ENCODE data around the gene TUFT1. TPM values are rescaled to one million over a fixed set of nuclear protein-coding genes. Genes with fewer than 3 reads are reported as not detected.

Gene TUFT1
- total and polyA plus RNA-seq, 2 of the 4 experiments (the other 2 are of a cell fraction) = 21.2 to 30.3 TPM

DNA sequence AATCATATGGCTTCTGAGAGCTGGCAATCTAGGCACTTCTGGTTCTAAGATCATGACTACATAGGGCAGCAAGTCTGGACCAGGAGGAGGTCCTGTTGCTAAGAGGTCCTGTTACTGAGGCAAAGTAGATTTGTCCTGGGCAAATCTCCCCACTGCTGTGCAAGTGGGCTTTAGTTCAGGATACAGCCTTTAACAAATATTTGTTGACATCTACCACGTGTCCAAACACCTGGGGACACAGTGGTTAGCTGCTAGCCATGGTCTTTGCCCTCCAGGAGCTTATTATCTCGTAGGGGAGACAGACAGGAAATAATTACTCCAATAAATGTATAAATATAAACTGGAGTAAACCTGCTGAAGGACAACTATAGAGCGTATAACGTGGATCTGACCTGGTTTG lies 25.7 kb upstream of the TUFT1 start:
- Histone ChIP-seq H2AK9ac (replicated peaks; ENCODE audit: low read depth, low read length, poor library complexity) (no peak overlapping the region), H3K4me1 (ENCODE audit: control insufficient read depth, insufficient read depth, low read length) (peaks cover 4% of the 10 kb centered on the region), H3K14ac (replicated peaks; ENCODE audit: low read depth, low read length) (no peak overlapping the region), H3K79me1 (ENCODE audit: low read depth in 1 of 2, low read length in 2 of 2) (no peaks in the 10 kb centered on the region), H2AK5ac (ENCODE audit: low read depth, low read length) (no peak overlapping the region), H4K8ac (ENCODE audit: low read depth in 2 of 2, low read length in 2 of 2) (no peak overlapping the region), H3K18ac (ENCODE audit: low read depth, low read length) (no peak overlapping the region), H3K27ac (ENCODE audit: insufficient read depth, low read length) (no peak overlapping the region), H3K27me3 (ENCODE audit: control insufficient read depth, insufficient read depth, low read length) (peaks cover 32% of the 10 kb centered on the region), H3K4me2 (ENCODE audit: low read depth, low read length) (no peak overlapping the region), H4K20me1 (ENCODE audit: insufficient read depth, low read length) (no peaks in the 10 kb centered on the region), H3K23ac (ENCODE audit: low read depth, low read length) (no peak overlapping the region), H4K91ac (ENCODE audit: insufficient read depth, low read depth, low read length) (no peak overlapping the region), H3K9ac (ENCODE audit: low read depth, low read length) (no peak overlapping the region), H2BK5ac (ENCODE audit: low read depth, low read length, poor library complexity, severe bottlenecking) (no peak overlapping the region), H3K4ac (ENCODE audit: low read depth, low read length) (no peak overlapping the region), H3K9me3 (ENCODE audit: control insufficient read depth, insufficient read depth, low read length) (no peaks in the 10 kb centered on the region), H3K4me3 (ENCODE audit: insufficient read depth, low read depth, low read length) (no peak overlapping the region), H4K5ac (ENCODE audit: low read depth, low read length) (no peak overlapping the region), H2BK15ac (ENCODE audit: low read depth, low read length) (no peak overlapping the region), H3K56ac (ENCODE audit: extremely low read depth, insufficient read depth, low read length) (no peak overlapping the region), H2AFZ (replicated peaks; ENCODE audit: low read length, poor library complexity) (no peak overlapping the region), H3K9me1 (ENCODE audit: insufficient read depth, low read length) (0 out of 2 replicates have a peak, but pooled peaks cover 3% of the 10 kb centered on the region), H2BK120ac (ENCODE audit: low read depth, low read length) (no peak overlapping the region), H2BK20ac (ENCODE audit: low read depth, low read length) (no peak overlapping the region), H3K36me3 (ENCODE audit: control insufficient read depth, insufficient read depth, low read length) (no peaks in the 10 kb centered on the region)
- POLR2A ChIA-PET (ENCODE audit: unreplicated experiment) = no interaction called here
- intact Hi-C loops (cut with micrococcal nuclease) (loop anchor here (5.0 kb wide), 1 partner anchor 42 kb away; no protein-coding TSS in a partner anchor), in situ Hi-C loops (cut with MboI; ENCODE audit: low sequenced_read_pairs) (no loop called here), dilution Hi-C loops (cut with HindIII; ENCODE audit: low sequenced_read_pairs, unreplicated experiment) (no loop called here)
- CTCF ChIA-PET = interaction anchor here (0.8 kb wide), 1 partner anchor 13 kb away, joined by 3 read pairs; no protein-coding TSS in a partner anchor
- no TSS peak for BruUV-seq (replicated peaks)
- WGBS, 2 experiments (ENCODE audit: extremely low coverage in 2 of 2, insufficient read length in 1 of 2) = no CpG with 5 or more reads among the region's 4 CpGs
- TF ChIP-seq CEBPB (IDR thresholded peaks at IDR 0.05; ENCODE audit: low read depth, low read length) (no peak), RAD21 (IDR thresholded peaks at IDR 0.05; ENCODE audit: low read length) (no peak), BHLHE40 (IDR thresholded peaks at IDR 0.05; ENCODE audit: low read depth, low read length) (no peak), NFE2L2 (IDR thresholded peaks at IDR 0.05; ENCODE audit: low read depth, low read length) (no peak), RCOR1 (IDR thresholded peaks at IDR 0.05; ENCODE audit: insufficient replicate concordance, low read length) (no peak), MAZ (IDR thresholded peaks at IDR 0.05; ENCODE audit: borderline replicate concordance, low read depth, low read length) (no peak), MXI1 (IDR thresholded peaks at IDR 0.05; ENCODE audit: borderline replicate concordance, low read depth, low read length) (no peak), CHD1 (IDR thresholded peaks at IDR 0.05; ENCODE audit: low read depth, low read length) (no peak)
- TF ChIP-seq, protein P1, sequence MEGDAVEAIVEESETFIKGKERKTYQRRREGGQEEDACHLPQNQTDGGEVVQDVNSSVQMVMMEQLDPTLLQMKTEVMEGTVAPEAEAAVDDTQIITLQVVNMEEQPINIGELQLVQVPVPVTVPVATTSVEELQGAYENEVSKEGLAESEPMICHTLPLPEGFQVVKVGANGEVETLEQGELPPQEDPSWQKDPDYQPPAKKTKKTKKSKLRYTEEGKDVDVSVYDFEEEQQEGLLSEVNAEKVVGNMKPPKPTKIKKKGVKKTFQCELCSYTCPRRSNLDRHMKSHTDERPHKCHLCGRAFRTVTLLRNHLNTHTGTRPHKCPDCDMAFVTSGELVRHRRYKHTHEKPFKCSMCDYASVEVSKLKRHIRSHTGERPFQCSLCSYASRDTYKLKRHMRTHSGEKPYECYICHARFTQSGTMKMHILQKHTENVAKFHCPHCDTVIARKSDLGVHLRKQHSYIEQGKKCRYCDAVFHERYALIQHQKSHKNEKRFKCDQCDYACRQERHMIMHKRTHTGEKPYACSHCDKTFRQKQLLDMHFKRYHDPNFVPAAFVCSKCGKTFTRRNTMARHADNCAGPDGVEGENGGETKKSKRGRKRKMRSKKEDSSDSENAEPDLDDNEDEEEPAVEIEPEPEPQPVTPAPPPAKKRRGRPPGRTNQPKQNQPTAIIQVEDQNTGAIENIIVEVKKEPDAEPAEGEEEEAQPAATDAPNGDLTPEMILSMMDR (conservative IDR thresholded peaks at IDR 0.05; ENCODE audit: low read depth, low read length) = no peak
- TF ChIP-seq, protein P2, sequence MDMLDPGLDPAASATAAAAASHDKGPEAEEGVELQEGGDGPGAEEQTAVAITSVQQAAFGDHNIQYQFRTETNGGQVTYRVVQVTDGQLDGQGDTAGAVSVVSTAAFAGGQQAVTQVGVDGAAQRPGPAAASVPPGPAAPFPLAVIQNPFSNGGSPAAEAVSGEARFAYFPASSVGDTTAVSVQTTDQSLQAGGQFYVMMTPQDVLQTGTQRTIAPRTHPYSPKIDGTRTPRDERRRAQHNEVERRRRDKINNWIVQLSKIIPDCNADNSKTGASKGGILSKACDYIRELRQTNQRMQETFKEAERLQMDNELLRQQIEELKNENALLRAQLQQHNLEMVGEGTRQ (IDR thresholded peaks at IDR 0.05; ENCODE audit: low read depth, low read length) = no peak
- TF ChIP-seq, protein P3, sequence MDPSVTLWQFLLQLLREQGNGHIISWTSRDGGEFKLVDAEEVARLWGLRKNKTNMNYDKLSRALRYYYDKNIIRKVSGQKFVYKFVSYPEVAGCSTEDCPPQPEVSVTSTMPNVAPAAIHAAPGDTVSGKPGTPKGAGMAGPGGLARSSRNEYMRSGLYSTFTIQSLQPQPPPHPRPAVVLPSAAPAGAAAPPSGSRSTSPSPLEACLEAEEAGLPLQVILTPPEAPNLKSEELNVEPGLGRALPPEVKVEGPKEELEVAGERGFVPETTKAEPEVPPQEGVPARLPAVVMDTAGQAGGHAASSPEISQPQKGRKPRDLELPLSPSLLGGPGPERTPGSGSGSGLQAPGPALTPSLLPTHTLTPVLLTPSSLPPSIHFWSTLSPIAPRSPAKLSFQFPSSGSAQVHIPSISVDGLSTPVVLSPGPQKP (IDR thresholded peaks at IDR 0.05; ENCODE audit: borderline replicate concordance, low read depth, low read length) = no peak
- ATAC-seq (ENCODE audit: low read depth) = no peak
- no peak for DNase-seq
